Measurements from ENCODE around the gene GID8.

GID8 gene

DNA sequence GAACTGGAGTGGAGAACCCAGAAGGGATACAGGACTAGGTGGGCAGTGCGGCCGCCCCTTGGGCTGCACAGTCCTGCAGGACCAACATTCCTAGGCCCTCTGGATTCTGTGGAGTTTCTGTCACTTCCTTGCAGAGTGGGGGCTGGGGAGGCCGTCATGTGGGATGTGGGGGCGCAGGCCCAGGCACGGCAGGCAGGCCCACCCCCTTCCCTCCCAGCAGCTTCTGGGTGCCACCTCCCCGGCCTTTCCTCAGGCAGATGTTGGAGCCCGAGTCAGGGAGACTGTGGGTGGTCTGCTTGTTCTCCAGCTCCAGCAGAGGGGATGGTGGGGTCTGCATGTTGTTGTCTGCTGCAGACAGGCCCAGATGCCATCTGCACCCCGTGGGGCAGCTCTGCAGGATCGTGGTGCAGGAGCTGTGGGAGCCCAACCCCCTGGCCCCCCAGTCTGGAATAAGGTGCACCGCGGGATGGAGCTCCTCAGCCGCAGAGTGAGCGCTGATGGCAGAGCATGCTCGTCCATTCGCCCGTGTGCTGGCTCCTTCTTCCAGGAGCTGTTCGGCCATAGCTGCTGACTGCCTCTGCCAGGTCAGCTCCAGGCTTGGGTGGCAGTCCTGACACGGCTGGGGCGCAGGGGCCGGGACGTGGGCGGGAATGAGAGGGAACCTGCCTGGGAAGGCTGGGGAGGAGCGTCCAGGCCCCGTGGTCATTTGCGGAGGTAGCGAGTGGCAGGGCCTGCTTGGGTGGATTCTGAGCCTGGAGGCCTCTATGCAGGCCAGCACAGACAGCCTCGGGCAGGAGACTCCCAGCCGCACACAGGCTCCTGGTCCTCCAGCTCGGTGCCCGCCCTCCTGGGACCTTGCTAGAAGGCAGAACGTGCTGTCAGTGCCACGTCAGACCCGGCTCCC, 32.6 kb downstream of the GID8 start:
- no peak for DNase-seq (ENCODE audit: low spot score)

GRCh38 chr20:62971211-62971949, 33.4 kb downstream of the GID8 start:
- no peak for DNase-seq (ENCODE audit: low spot score)

GRCh38 chr20:62971950-62972844, 34.2 kb downstream of the GID8 start:
- DNase-seq (ENCODE audit: low spot score), result peak; percentile 99

DNA sequence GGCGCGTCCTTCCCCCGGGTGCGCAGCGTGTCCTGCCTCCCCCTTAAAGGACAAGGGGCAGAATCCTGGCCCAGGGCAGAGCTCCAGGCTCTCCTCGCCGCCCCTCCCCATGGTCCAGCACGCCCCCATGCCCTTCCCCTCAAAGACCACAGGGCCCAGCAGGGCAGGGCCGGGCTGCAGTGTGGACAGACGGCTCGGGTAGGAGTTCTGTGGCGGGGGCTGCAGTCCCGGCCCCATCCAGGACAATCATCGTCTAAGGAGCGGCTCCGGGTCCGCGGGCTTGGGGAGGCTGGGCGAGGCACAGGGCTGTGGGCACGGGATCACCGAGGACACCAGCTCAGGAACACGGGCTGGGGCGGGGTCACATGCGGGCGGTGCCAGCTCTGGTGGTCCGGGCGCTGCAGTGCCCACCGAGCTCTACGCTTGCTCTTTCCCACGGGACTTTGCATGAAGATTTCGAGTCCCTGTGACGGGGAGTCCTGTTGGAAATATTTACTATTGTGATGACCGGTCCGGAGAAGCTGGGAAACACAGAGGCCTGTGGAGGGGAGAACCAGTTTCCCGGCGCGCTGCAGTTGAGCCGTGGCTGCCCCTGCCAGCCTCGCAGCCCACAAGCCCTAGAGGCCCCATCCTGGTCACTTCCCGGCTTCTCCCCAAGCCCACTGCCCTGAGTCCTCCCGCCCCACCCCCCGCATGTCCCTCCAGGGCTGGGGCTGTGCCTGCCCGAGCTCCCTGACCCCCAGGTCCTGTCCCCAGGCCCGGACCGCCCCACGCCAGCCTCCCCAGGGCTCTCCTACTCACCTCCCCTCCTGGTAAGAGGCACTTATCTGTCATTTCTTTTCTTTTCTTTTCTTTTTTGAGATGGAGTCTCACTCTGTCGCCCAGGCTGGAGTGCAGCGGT, 35.1 kb downstream of the GID8 start:
- DNase-seq (ENCODE audit: low spot score), result no peak

GRCh38 chr20:62975251-62975760, 37.4 kb downstream of the GID8 start:
- DNase-seq (ENCODE audit: low spot score), result no peak

GRCh38 chr20:62975812-62976508, 38.0 kb downstream of the GID8 start:
- no peak for DNase-seq (ENCODE audit: low spot score)

DNA sequence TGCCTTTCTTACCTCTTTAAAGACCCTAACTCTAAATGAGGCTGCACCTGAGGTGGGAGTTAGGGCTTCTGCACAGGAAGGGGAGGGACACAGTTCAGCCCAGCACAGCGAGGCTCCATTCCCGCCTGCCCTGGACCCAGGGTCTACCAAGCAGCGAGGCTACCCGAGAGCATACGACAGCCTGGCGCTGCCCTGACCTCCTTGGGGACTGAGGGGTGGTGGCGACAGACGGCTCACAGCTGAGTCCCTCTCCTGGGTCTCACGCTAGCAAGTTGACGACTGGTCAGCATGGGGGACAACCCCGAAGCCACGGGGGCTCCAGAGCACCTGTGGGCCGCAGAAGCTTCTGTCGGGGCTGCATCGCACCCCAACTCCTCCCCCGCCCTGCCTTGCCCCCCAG, 38.9 kb downstream of the GID8 start:
- DNase-seq (ENCODE audit: low spot score), result no peak

GRCh38 chr20:62977613-62978560, 39.9 kb downstream of the GID8 start:
- DNase-seq (ENCODE audit: low spot score), result no peak

GRCh38 chr20:62978561-62978943, 40.6 kb downstream of the GID8 start:
- no peak for DNase-seq (ENCODE audit: low spot score)

GRCh38 chr20:62979310-62979709, 41.4 kb downstream of the GID8 start:
- no peak for DNase-seq (ENCODE audit: low spot score)

- DNase-seq (ENCODE audit: low spot score), result no peak
These were observed 42.0 kb downstream of the GID8 start for GRCh38 chr20:62979876-62980373.

- DNase-seq (ENCODE audit: low spot score), result no peak
These were observed 42.5 kb downstream of the GID8 start for GRCh38 chr20:62980380-62980960.

DNA sequence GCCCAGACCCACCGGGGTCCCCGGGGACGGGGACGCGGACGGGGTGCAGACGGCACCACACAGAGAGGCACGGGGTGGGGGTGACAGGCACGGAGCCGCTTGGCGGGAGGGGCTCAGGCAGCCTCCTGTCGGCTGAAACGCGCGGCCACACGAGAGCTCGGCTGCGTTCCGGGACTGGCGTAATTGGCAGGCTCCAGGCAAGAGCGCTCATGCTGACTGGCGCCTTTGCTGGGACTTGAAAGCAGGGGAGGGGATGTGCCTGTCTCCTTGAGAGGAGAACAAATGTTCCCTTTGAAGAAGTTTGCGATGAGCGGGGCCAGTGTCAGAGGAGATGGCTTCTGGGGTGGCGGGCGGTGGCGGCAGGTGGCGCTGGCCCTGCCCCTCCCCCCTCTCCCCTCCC, 43.0 kb downstream of the GID8 start:
- DNase-seq (ENCODE audit: low spot score), result no peak

DNA sequence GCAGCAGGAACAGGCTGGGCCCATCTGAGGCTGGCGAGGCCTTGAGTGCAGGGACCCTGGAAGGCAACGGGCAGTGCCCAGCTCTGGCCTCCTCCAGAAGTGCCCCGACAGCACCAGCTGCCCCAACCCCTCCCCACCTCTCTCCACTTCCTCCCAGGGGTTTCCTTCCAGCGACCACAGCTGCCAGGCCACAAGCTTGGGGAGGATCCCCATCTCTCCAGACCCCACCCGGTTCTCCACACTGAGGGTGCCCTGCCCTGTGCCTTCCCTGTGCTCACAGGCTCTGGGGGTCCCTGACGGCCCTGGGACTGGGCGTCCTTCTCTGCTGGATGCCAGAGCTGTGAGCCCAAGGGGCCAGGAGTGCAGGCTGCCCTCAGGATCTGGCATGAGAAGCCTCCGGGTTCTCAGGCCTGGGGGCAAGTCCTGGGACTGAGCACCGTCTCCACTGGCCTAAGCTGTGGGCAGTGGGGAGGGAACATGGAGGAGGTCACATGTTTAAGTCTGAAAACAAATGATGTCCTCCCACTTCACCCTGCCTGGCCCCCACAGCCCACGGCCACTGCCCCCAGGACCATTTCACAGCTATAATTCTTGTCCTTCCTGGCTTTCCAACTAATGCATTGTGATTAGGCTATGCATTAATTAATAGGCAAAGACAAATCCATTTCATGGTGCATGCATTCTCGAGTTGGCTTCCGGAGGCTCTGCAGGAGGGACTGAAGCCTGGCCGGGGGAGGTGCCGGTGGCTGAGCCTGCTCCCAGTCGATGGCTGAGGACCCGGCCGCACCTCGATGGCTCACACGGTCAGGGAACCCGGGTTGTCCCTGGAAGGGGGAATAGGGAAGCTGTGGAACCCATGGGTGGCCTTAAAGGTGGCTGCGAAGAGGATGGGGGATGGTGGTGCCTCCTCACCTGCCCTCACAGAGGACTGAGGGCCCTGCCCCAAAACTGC, 44.5 kb downstream of the GID8 start:
- no peak for DNase-seq (ENCODE audit: low spot score)

GRCh38 chr20:62983210-62983609, 45.3 kb downstream of the GID8 start:
- no peak for DNase-seq (ENCODE audit: low spot score)

- DNase-seq (ENCODE audit: low spot score), result no peak
These were observed 46.9 kb downstream of the GID8 start for GRCh38 chr20:62984666-62985443.

DNA sequence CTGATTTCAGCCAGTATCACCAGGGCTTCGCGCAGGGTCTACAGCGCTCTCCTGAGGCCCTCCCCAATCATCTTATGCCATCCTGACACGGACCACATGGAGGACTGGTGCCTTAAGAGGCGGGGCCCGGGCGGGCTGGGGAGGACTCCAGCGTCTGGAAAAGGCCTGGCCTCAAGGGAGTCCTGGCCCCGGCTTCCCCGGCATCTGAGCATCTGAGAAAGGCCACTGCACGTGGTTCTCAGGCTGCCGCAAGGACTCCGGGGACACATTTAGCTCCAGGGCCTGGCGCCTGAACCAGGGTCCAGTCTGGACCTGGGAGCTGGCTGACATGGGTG, 47.5 kb downstream of the GID8 start:
- DNase-seq (ENCODE audit: low spot score), result no peak

All from HuH-7 (cell line).